NCI-H187 (cell line): ENCODE results near the gene ABCC12.
"Not testable (repeated sequence)": the region's sequence is repeated elsewhere in the genome, so short reads cannot be mapped to it uniquely, and the experiment has no call there.

Source experiments
- DNase-seq, 2 experiments: peaks; one replicate each; lab custom pipeline; 2025; lab: John Stamatoyannopoulos, UW

ABCC12 gene

DNA sequence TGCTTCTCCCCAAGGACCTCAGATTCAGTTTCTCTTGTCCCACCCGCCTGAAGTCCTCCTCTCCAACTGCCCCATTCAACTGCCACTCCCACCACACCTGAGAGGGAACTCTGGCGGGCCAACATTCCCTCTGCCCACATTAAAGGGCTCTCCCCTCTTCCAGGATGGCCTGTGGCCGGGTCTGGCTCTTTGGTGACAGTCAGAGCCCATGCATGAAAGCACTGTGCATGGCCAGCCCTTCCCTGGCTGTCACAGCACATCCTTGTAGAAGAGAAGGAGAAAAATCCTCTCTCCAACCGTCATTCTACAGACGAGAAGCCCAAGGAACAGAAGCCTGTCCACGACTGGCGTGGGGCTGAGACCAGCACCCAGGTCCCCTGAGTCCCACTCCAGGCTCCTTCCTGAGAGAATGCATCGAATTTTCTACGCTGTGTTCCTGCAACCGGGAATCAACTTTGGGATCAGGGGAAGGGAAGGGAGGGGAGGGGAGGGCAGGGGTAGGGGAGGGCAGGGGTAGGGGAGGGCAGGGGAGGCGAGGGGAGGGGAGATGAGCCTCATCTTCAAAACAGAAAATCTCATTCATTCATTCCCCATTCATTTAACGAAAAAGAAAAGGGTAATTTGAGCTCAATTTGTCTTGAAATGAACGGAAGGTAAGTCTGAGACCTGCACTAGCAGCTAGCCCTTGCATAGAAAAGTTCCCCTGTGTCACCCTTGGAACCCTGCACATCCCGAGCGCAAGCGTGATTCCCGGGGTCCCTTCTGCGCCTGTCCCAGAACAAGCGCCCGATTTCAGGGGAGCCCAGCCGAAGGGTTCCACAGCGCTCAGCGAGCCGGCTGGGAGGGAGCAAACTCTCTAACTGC lies at the start of gene ABCC12:
Gene ABCC12 (minus strand): TSS at position 68 of the 864 bp plus-strand sequence. CDS start 9,569 bp downstream, outside the sequence.
- no peak for DNase-seq

DNA sequence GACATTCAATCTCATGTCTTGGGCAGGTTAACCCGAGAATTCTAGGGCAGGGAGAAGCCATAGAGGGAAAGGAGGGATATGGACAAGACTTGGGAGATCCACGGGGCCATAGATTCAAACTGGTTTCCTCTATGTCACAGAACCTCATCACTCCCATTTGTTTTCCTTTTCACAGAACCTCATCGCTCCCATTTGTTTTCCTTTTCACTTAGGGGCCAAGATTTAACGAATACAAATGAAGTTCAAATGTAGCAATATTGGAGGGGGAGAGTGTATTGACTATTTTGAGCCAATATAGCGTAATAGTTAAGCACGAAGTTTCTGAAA lies 49.0 kb upstream of the ABCC12 start:
- DNase-seq: no peak

DNA sequence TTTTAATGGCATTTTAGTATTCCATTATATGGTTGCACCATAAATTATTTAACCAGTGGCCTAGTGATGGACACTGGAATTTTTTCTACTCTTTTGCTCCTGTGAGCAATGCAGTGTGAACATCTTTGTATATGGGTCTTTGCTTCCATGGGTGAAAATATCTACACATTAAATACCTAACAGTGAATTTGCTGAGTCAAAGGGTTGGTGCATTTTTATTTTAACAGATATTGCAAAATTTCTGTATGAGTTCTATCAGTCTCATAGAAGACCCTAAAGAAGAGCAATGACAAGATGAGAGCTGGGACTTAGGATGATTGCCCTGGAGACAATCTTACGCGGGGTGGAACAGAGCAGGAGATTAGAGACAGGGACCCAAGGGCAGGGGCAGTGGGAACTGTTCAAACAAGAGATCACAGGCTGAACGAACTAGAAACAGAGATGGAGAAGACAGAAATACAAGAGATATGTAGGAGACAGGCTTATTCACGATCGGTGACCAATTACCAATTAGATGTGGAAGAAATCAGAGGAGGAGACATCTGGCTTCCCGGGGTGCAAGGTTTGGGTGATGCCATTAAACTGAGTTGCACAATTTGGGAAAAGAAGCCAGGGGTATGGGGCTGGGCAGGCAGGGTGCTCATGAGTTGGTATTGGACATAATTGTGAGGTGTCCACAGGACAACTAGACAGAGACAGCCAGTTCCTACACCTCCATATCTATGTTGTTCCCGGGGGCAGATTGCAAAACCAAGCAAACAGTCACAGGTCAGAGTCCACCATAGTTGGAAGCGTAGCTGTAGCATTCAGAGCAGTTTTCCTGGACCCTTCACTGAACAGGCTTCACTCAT lies 48.4 kb upstream of the ABCC12 start:
- no peak for DNase-seq

DNA sequence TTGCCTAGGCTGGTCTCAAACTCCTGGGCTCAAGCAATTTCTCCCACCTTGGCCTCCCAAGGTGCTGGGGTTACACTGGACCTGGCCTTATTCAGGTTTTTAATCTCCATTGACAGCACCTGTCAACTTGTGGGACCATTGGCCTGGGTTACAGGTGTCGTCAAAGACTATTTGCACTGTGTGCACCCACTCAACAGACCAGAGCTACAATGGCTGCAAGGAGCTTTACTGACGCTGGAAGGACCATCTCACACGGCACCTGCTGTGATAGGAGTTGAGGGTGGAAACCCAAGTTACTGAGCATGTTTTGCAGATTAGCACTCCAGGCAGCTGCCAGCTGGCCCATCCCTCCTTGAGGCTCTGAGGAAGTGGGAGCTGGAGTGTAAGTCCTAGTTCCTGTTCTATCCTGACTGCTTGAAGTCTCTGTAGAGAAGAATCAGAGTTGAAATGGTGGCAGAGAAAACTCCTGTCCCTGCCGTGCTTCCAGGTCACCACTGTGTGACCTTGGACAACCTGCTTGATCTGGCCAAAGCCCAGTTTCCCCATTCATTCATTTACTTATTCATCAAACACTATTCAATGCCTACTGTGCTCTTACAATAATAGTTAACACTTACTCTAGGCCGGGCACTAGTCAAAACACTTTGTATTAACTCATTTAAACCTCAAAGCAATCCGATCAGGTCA lies 45.9 kb upstream of the ABCC12 start:
- no peak for DNase-seq

DNA sequence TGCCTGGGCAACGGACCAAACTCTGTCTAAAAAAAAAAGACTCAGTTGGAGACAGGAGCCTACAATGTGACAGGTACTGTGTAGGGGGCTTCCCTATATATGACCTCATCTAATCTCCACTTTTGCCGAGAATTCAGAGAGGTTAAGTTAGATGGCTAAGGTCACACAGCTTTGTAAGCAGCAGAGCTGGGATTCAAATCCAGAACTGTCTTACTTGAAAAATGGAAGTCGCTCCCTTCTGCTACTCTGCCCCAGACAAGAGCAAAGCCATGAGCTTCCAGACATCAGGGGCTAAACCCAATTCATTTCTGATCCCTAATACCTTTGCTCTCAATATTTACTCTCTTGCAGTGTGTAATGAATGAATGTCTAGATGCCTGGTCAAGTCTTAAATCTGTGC lies 41.5 kb upstream of the ABCC12 start:
- no peak for DNase-seq

DNA sequence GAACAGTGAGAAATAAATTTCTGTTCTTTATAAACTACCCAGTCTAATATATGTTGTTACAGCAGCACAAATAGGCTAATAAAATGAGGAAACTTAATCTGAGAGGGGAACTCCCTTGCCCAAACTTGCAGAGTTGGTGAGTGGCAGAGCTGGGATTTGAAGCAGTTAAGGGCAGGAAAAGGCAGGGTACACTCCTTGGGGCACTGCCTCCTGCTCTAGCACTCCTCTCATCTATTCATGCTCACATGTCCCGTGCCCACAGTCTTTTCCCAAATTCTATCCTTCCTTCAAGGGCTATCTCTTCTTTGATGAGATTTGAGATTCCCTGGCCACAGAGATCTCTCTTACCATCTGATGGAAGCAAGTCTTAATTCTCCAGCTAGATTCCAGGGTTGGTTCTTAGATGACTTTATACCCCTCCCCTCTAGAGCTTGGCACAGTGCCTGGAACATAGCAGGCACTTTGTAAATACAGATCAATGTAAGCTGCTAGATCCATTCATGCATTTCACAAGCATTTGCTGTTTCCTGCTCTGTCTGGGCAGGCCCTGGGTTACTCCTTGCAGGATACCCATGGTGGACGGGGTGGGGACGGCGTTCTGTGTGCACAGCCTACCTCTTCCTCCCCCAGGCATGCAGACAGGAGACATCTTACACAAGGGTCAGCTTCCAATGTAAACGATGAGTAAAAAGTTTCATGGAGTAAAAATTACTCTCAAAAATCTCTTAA lies 39.2 kb upstream of the ABCC12 start:
- DNase-seq: no peak

DNA sequence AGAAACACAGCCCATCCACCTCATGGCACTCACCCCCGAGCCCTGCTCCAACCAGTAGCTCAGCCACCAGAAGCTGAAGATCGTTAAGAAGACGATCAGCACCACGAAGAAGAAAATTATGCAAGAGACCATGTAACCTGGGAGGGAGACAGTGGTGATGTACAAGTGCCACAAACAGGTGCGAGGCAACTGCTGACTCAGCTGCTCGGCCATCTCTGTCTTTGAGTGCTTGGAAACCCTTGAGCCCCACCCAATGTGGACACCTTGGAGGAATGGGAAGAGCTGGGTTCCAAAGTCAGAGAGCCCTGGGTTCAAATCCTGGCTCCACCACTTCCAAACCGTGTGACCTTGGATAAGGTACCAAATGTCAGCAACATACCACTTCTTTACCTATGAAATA lies 38.1 kb upstream of the ABCC12 start:
- no peak for DNase-seq

DNA sequence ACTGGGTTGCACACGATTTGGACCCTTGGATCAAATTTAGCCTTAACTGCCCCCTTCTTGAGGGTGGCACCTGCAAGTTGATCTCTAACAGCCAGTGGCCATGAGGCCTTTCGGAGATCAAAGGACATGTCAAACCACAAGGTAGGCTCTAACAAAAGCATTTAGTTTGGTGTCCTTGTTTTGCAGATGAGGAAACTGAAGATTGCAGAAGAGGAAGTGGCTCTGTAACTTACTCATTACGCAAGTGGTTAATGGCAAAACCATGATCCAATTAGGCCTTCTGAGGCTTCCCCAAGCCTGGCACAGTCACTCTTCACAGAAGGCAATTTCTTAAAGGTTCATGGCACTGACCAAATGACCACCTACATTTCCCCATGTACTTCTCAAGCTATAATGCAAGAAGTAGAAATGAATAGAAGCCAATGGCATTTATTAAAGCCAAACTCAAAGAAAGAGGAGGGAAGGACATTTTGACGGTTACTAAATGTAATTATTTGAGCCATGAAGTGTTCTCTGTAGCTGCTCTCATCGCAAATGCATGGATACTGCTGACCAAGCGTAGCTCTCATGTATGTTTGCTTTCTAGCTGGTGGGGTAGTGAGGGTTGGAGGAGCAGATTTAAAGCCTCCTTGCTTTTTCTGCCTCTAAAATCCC lies 32.8 kb upstream of the ABCC12 start:
- DNase-seq: no peak

DNA sequence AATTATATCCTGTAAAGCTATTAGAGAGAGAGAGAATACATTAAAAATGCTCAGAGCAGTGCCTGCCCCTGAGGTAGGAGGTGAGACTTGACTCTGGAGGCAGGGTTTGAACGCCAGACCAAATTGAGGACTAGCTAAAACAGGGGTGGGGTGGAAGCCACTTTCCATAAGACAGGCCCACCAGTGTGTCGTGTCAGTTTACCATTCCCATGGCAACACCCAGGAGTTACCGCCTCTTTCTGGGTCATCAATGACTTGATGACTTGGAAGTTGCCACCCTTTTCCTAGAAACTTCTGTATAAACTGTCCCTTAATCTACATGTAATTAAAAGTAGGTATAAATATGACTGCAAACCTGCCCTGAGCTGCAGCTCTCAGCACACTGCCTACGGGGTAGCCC lies 32.0 kb upstream of the ABCC12 start:
- DNase-seq: no peak

DNA sequence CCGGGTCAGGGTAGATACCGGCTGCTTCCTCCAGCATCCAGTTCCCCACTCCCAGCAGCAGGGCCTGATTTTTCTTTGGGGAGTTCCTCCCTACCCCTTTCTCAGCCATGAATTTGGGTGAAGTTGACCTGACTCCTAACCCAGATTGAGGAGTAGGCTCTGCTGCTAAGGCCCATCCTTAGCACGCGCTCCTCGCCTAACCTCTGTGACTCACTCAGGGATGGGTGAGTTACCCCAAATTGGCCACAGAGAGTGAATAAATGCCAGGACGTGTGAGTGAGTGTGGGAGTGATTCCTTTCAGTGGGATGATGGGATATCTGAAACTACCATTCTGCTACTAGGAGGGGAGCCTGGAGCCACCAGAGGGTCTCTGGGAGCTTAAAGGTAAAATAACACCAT lies 28.9 kb upstream of the ABCC12 start:
- no peak for DNase-seq

DNA sequence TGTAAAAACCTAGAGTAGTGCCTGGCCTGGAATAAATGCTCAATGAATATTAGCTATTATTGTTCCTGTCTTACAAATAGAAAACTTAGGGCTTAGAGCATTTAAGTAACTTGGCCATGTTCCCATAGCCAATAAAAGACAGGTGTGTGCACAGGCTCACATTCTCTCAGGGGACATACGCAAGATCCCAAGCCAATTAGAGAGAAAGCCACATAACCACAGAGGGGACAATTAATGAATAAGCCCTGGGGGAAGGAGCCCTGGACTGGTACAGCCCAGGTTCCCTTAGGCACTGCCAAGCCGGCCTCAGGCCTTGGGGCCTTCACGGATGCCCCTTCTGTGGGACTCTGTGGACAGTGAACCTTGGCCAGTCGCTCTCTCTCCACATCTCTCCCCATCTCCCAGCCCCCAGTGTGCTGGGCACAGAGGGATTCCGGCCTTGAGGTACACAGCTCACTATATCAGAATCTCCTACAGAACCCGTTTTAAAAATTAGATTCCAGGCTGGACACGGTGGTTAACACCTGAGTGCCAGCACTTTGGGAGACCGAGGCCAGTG lies 27.3 kb upstream of the ABCC12 start:
- no peak for DNase-seq

DNA sequence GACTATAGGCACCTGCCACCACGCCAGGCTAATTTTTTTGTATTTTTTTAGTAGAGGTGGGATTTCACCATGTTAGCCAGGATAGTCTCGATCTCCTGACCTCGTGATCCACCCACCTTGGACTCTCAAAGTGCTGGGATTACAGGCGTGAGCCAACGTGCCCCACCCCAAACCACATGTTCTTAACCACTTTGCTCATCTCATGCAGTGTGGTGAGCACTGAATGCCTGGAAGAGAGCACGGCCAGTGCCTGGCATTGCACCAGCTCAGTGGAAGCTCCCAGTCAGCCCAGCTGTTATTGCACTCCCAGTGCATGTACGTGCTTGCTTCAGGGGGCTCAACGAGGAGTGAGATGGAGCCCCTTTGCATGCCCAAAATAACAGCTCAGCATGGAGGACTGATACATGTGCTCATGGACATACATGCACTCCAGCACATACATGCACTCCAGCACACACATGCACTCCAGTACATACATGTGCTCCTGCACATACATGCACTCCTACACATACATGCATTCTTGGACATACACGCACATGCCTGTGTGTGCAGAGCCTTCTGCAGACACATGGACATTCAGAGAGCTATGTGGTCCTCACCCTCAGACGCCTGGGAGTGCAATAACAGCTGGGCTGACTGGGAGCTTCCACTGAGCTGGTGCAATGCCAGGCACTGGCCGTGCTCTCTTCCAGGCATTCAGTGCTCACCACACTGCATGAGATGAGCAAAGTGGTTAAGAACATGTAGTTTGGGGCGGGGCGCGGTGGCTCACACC lies 26.1 kb upstream of the ABCC12 start:
- not testable (repeated sequence) for DNase-seq

DNA sequence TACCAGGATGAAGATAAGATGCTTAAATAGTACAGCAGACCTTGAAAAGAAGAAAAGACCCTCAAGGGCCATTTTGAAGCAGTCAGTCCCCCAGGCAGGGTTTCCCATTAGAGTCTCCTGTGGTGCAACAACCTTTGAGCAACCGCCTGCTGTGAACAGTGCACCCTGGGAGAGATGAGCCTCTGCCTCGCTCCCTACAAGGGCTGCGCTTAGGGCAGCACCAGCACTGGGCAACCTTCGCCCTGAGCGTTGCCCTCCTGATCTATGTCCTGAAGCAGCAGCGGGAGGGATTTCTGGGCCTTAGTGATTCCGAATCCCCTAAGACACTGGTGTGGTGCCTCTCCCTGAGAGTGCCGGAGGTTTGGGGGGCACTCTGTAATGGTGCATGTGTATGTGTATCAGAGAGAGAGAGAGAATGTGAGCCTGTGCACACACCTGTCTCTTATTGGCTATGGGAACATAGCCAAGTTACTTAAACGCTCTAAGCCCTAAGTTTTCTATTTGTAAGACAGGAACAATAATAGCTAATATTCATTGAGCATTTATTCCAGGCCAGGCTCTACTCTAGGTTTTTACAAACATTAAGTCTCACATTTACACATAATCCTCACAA lies 25.2 kb upstream of the ABCC12 start:
- no peak for DNase-seq

DNA sequence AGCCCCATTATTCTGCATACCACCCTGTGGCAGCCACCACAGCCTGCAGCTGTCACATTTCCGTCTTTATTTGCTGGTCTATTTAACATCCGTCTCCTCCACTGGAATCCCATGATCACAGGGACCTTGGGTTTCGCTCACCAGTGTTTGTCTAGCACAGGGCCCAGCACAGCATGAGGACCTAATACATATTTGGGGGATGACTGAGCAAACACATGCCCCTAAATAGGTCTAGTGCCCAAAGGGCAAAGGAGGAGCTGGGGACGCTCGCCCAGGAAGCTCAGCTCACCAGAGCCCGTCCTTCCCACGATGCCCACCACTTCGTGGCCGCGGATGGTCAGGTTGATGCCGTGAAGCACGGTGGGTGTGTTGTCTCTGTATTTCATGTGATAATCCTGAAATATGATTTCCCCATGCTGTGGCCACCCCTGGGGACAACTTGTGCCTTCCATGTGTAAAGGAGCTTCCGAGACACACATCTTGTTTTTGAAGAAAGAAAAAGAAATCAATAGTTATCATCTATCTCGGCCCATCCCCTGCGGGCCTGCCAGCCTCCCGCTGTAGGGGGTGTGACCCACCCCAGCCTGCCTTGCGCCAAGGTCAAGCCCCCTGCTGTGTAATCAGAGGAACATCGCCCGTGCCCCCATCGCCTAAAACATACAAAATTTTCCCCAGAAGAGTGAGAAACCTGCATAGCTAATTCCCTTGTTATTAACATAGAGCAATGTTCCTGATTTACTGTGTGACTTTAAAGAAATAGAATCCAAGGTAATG lies 21.0 kb upstream of the ABCC12 start:
- no peak for DNase-seq

DNA sequence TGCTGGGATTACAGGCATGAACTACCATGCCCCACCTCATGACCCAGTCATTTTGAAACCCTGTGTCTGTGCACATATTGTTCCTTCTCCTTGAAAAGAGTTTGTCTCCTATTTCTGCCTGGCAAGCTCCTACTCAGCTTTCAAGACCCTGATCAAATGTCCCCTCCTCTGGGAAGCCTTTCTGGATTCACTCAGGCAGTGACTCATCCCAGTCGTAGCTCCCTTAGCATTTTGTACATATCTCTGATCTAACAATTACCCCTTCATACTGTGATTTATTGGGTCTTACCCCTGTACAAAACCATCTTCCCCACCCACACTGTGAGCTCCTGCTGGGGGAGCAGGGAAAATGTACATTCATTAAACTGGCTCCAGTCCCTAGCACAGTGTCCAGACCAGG lies 18.1 kb upstream of the ABCC12 start:
- no peak for DNase-seq

DNA sequence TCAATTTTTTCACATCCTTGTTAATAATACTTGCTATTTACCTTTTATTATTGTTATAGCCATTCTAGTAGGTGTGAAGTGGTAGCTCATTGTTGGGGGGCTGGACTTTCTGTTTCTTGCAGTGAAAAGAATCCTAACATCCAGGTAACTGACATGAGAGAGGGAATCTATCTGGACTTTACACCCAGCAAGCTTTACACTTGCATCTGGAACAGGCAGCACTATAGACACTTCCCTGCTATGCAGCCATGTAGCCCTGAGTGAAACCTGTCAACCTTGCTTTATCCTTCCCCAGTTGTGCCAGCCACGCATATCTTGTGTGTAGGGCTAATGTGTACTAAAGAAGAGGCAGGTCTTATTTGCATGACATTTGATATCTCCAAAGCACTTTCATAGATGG lies 16.9 kb upstream of the ABCC12 start:
- no peak for DNase-seq

DNA sequence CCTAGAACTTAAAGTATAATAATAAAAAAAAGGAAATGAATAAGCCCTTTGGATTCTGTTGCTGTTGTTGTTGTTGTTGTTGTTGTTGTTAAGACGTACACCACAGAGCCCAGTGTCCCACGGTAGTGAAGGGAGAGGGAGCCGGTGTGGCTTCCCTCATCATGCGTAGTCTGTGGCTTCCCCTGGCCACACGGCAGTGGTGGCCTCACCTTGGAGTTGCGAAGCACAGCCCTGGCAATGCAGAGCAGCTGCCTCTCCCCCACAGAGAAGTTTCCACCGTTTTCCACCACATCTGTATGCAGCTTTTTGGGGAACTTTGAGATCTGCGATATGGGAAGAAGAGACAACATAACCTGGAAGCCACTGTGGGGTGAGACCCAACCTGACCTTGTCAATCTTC lies 14.1 kb upstream of the ABCC12 start:
- no peak for DNase-seq

DNA sequence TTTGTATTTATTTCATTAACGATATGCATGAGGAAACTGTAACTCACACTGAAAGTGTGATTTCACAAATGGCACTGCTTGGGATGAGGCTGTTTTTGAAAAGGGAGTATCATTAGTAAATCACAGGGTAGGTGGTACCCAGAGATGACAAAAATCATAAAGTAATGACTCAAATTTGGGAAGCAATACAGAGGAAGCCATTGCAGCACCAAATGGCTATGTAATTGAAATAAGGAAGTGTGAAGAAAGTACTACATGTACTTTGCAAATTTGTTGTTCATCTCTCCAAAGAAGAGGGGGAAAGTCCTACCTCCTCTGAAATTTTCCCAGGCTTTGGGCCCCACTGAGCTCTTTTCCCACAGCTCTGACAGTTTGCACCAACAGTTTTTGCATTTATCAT lies 12.3 kb upstream of the ABCC12 start:
- no peak for DNase-seq

DNA sequence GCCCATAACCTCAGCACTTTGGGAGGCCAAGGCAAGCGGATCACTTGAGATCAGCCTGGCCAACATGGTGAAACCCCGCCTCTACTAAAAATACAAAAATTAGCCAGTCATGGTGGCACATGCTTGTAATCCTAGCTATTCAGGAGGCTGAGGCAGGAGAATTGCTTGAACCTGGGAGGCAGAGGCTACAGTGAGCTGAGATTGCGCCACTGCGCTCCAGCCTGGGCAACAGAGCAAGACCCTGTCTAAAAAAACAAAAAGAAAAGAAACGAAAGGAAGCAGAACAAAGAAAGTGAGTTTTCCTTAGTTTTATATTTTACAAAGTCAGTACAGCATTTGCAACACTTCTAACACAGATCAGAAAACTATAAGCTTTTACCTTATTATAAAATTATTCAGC lies 10.8 kb upstream of the ABCC12 start:
- DNase-seq: not testable (repeated sequence)
